Adipocyte (in vitro differentiated cells): Measurements from ENCODE around the gene ATG16L1.
"Not testable (repeated sequence)": the region's sequence is repeated elsewhere in the genome, so short reads cannot be mapped to it uniquely, and the experiment has no call there.

Experiments
- DNase-seq: peaks from one replicate; pipeline ENCODE4 v3.0.0-alpha.2; 2015; ENCODE audit warnings: low read depth
- H3K27me3 ChIP-seq: replicated peaks from 2 replicates; pipeline ENCODE4 v1.7.0; 2013; ENCODE audit warnings: mild to moderate bottlenecking, low read length, moderate library complexity; ENCODE audit not compliant: control insufficient read depth, insufficient read depth
- H3K36me3 ChIP-seq: 2 replicates; pipeline ENCODE4 v1.7.0; 2013; ENCODE audit warnings: low read length, mild to moderate bottlenecking, moderate library complexity; ENCODE audit not compliant: control insufficient read depth, insufficient read depth, severe bottlenecking
- H3K4me1 ChIP-seq: 2 replicates; pipeline ENCODE4 v1.7.0; 2013; ENCODE audit warnings: mild to moderate bottlenecking, low read length, moderate library complexity; ENCODE audit not compliant: control insufficient read depth, insufficient read depth
- H3K4me3 ChIP-seq: 2 replicates; pipeline ENCODE4 v1.7.0; 2013; ENCODE audit warnings: mild to moderate bottlenecking, low read length, moderate library complexity
- H3K9ac ChIP-seq: 2 replicates; pipeline ENCODE4 v1.7.0; 2013; ENCODE audit warnings: mild to moderate bottlenecking, low read length, moderate library complexity
- H3K9me3 ChIP-seq: 2 replicates; pipeline ENCODE4 v1.7.0; 2013; ENCODE audit warnings: mild to moderate bottlenecking, low read length, moderate library complexity; ENCODE audit not compliant: control insufficient read depth

ATG16L1 gene

DNA sequence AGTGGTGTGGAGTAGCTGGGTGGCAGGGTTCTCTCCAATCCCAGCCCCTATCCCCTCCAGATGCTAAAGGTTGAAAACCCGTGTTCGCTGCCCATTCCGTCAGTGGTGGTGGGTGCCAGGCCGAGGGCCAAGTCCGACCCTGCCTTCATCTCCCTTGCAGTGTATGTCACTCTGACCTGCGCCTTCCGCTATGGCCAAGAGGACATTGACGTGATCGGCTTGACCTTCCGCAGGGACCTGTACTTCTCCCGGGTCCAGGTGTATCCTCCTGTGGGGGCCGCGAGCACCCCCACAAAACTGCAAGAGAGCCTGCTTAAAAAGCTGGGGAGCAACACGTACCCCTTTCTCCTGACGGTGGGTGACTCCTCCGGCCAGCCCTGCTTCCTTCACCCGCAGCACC is 69.0 kb downstream of the ATG16L1 start:
- Histone ChIP-seq H3K4me1 (no peaks in the 10 kb centered on the region), H3K9ac (no peak overlapping the region), H3K36me3 (no peaks in the 10 kb centered on the region), H3K4me3 (no peak overlapping the region), H3K9me3 (no peaks in the 10 kb centered on the region), H3K27me3 (peaks cover 42% of the 10 kb centered on the region)
- DNase-seq = no peak

DNA sequence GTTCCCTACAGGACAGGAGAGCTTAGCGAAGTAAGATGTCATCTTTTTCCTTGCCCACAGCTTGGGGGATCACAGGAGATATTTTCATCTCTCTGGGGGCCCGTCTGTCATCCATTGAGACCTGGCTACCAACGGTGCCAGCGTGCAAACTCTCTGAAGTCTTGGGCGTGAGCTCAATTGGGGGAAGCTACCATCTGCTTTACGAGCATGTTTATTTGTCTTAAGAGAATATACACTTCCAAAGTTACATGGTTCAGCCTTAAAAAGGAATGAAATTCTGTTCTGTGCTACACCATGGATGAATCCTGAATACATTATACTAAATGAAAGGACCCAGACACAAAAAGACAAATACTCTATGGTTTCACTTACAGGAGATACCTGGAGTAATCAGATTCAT is 69.7 kb downstream of the ATG16L1 start:
- H3K27me3 ChIP-seq = peaks cover 42% of the 10 kb centered on the region
- no peak overlapping the region for H3K9ac ChIP-seq

DNA sequence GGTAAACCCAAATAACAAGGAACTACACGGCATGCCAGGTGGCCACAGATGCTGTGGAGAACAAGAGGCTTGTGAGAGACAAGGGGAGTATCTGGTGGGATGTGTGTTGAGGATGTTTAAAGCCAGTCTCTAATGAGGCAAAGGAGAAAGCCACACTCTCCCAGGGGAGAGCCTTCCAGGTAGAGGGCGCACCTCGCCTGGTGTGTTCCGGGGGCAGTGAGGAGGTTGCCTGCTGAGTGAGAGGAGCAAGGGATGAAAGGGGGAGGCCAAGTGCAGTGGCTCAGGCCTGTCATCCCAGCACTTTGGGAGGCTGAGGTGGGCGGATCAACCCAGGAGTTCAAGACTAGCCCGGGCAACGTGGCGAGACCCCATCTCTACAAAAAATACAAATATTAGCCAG is 72.4 kb downstream of the ATG16L1 start:
- Histone ChIP-seq H3K9me3 (no peaks in the 10 kb centered on the region), H3K27me3 (peaks cover 40% of the 10 kb centered on the region), H3K4me3 (no peak overlapping the region), H3K9ac (no peak overlapping the region), H3K36me3 (no peaks in the 10 kb centered on the region), H3K4me1 (no peaks in the 10 kb centered on the region)
- no peak for DNase-seq

More for the DNA sequence above, 69.7 kb downstream of the ATG16L1 start:
- H3K4me3 ChIP-seq = no peak overlapping the region
- no peaks in the 10 kb centered on the region for H3K4me1 ChIP-seq
- DNase-seq = no peak
- H3K9me3 ChIP-seq = no peaks in the 10 kb centered on the region
- H3K36me3 ChIP-seq = no peaks in the 10 kb centered on the region

DNA sequence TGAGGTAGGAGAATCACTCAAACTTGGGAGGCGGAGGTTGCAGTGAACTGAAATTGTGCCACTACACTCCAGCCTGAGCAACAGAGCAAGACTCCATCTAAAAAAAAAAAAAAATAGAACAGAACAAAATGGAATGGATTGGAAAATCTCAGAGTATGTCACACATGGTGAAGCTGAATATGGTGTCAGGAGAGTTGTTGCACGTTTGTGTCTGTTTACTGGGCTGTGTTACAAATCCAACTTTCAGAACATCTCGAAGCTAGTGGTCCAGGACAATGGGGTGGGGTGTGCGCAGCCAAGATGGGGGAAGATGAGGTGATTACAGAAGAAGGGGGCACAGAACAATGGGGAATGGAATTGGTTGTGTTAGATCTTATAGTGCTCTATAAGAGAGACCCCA is 73.8 kb downstream of the ATG16L1 start:
- H3K4me1 ChIP-seq = no peaks in the 10 kb centered on the region
- H3K36me3 ChIP-seq = no peaks in the 10 kb centered on the region
- H3K9me3 ChIP-seq = no peaks in the 10 kb centered on the region
- peaks cover 26% of the 10 kb centered on the region for H3K27me3 ChIP-seq
- H3K9ac ChIP-seq = no peak overlapping the region
- no peak overlapping the region for H3K4me3 ChIP-seq
- no peak for DNase-seq

- no peaks in the 10 kb centered on the region for H3K9me3 ChIP-seq
- DNase-seq = no peak
- peaks cover 21% of the 10 kb centered on the region for H3K27me3 ChIP-seq
- no peak overlapping the region for H3K4me3 ChIP-seq
- H3K9ac ChIP-seq = no peak overlapping the region
- no peaks in the 10 kb centered on the region for H3K36me3 ChIP-seq
- no peaks in the 10 kb centered on the region for H3K4me1 ChIP-seq
Observed at GRCh38 chr2:233325814-233326213, 74.3 kb downstream of the ATG16L1 start.

- no peak overlapping the region for H3K4me3 ChIP-seq
- H3K9me3 ChIP-seq = no peaks in the 10 kb centered on the region
- no peak overlapping the region for H3K9ac ChIP-seq
- H3K27me3 ChIP-seq = peaks cover 18% of the 10 kb centered on the region
- no peaks in the 10 kb centered on the region for H3K4me1 ChIP-seq
- H3K36me3 ChIP-seq = no peaks in the 10 kb centered on the region
- DNase-seq = no peak
Observed at GRCh38 chr2:233326500-233326899, 75.0 kb downstream of the ATG16L1 start.

GRCh38 chr2:233328922-233329321 is 77.4 kb downstream of the ATG16L1 start:
- no peaks in the 10 kb centered on the region for H3K4me1 ChIP-seq
- H3K4me3 ChIP-seq = no peak overlapping the region
- H3K9me3 ChIP-seq = no peaks in the 10 kb centered on the region
- peaks cover 21% of the 10 kb centered on the region for H3K27me3 ChIP-seq
- H3K36me3 ChIP-seq = no peaks in the 10 kb centered on the region
- H3K9ac ChIP-seq = no peak overlapping the region
- DNase-seq = no peak

- Histone ChIP-seq H3K36me3 (no peaks in the 10 kb centered on the region), H3K9me3 (no peaks in the 10 kb centered on the region), H3K4me1 (no peaks in the 10 kb centered on the region), H3K4me3 (no peak overlapping the region), H3K27me3 (peaks cover 24% of the 10 kb centered on the region), H3K9ac (no peak overlapping the region)
- DNase-seq = peak; percentile 7
Observed at GRCh38 chr2:233329489-233330135, 78.1 kb downstream of the ATG16L1 start.

DNA sequence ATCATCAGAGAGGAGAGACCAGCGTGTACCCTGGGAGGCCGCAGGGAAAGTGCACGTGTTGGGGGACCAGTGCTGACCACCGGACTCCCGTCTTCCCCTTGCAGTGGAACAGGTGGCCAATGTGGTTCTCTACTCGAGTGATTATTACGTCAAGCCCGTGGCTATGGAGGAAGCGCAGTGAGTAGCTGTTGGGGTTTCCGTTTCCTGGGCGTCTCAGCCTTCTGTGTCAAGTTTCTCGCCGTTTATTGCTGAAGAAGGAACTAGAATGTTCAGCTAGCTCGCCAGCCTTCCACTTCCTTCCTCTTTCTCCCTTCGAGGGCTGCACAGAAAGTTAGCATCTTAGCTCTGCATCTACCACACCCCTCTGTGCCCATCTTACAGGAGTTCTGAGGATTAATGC is 80.1 kb downstream of the ATG16L1 start:
- Histone ChIP-seq H3K27me3 (peaks cover 36% of the 10 kb centered on the region), H3K9me3 (peaks cover 3% of the 10 kb centered on the region), H3K4me1 (no peaks in the 10 kb centered on the region), H3K36me3 (no peaks in the 10 kb centered on the region), H3K4me3 (no peak overlapping the region), H3K9ac (no peak overlapping the region)
- DNase-seq = no peak

GRCh38 chr2:233332125-233332524 is 80.7 kb downstream of the ATG16L1 start:
- no peak overlapping the region for H3K4me3 ChIP-seq
- no peak overlapping the region for H3K9ac ChIP-seq
- no peaks in the 10 kb centered on the region for H3K36me3 ChIP-seq
- H3K4me1 ChIP-seq = no peaks in the 10 kb centered on the region
- no peak for DNase-seq
- H3K9me3 ChIP-seq = peaks cover 3% of the 10 kb centered on the region
- peaks cover 34% of the 10 kb centered on the region for H3K27me3 ChIP-seq

DNA sequence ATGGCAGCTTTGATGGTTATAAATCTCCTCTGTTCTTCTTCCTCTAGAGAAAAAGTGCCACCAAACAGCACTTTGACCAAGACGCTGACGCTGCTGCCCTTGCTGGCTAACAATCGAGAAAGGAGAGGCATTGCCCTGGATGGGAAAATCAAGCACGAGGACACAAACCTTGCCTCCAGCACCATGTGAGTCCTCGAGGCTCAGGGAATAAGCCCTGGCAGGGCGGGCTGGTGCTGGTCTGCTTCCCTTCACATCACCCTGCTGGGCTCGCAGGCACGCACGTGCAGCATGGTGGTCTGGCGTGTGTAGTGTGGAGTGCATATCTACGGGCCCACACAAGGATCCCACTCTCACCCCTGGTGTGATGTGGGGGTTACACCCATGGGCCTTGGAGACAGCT is 83.4 kb downstream of the ATG16L1 start:
- Histone ChIP-seq H3K36me3 (no peaks in the 10 kb centered on the region), H3K4me3 (no peak overlapping the region), H3K4me1 (no peaks in the 10 kb centered on the region), H3K9me3 (peaks cover 3% of the 10 kb centered on the region), H3K27me3 (peaks cover 50% of the 10 kb centered on the region), H3K9ac (no peak overlapping the region)
- DNase-seq = no peak

DNA sequence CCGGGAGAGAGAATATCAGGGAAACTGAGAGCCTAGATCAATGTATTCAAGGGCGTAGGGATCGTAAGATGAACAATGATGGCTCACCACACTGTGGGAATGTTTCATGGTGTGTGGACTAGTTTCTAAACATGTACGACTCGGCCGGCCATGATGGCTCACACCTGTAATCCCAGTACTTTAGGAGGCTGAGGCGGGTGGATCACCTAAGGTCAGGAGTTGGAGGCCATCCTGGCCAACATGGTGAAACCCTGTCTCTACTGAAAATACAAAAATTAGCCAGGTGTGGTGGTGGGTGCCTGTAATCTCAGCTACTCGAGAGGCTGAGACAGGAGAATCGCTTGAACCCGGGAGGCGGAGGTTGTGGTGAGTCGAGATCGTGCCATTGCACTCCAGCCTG is 84.6 kb downstream of the ATG16L1 start:
- H3K9ac ChIP-seq, H3K4me1 ChIP-seq, DNase-seq, H3K4me3 ChIP-seq, H3K36me3 ChIP-seq, H3K9me3 ChIP-seq: not testable (repeated sequence)
- H3K27me3 ChIP-seq = peaks cover 55% of the 10 kb centered on the region
